Measurements from ENCODE around the gene VMP1. TPM values are rescaled to one million over a fixed set of nuclear protein-coding genes. Genes with fewer than 3 reads are reported as not detected.

Gene VMP1
- total RNA-seq, 2 donors from 2014 or later = 48.0 to 63.4 TPM

DNA sequence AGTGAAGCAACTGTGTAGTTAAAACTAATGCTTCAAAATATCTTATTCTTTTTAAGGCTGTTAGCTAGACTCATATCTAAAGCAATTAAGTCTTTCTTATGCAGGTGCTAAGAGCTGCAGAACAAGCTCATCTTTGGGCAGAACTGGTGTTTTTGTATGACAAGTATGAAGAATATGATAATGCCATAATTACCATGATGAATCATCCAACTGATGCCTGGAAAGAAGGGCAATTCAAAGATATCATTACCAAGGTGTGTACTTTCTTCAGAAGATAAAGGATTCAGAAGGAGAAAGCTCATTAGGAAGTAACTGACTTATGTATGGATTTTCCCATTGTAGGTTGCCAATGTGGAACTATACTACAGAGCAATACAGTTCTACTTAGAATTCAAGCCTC lies 24.2 kb upstream of the VMP1 start:
- no peak for TF ChIP-seq CTCF (IDR thresholded peaks at IDR 0.05)
- H3K36me3 ChIP-seq = peaks cover 100% of the 10 kb centered on the region
- no peak for DNase-seq (ENCODE audit: low spot score)
- H3K4me1 ChIP-seq = no peaks in the 10 kb centered on the region
- H3K9me3 ChIP-seq = no peaks in the 10 kb centered on the region
- H3K27ac ChIP-seq = no peak overlapping the region
- no peak overlapping the region for H3K4me3 ChIP-seq
- no peaks in the 10 kb centered on the region for H3K27me3 ChIP-seq

DNA sequence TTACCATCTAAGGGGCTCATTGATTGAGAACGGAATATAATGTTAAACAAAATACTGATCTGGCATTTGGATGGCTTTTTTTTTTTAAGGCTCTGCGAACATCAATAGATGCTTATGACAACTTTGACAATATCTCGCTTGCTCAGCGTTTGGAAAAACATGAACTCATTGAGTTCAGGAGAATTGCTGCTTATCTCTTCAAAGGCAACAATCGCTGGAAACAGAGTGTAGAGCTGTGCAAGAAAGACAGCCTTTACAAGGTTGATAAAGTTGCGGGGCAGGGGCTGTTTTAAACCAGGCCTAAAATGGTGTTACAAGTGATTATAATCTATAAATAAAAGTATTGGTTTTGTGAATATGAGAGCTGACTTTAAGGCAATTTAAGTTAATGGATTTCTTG lies 22.5 kb upstream of the VMP1 start:
- no peak for TF ChIP-seq CTCF (IDR thresholded peaks at IDR 0.05)
- Histone ChIP-seq H3K4me3 (no peak overlapping the region), H3K4me1 (no peaks in the 10 kb centered on the region), H3K27me3 (no peaks in the 10 kb centered on the region), H3K9me3 (no peaks in the 10 kb centered on the region), H3K27ac (no peak overlapping the region), H3K36me3 (peaks cover 98% of the 10 kb centered on the region)
- no peak for DNase-seq (ENCODE audit: low spot score)

DNA sequence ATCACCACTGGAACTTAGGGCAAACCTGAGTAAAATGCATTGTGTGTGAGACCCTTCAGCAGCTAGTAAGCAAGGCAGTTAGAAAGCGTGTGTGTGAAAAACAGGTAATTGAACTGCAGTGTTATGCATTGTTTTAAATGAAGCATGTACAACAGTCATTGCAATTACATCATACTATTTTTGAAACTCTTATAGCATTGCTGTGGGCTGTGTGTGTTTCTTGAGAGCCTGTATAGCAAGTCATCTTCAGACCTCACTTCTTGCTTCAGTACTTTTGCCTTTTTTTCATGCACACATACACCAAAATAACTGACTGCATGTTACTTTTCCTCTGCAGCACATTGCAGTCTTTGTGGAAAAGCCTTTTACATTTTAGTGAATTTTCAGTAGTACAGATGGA lies 19.4 kb upstream of the VMP1 start:
- no peak overlapping the region for H3K27ac ChIP-seq

GRCh38 chr17:59688496-59688895 lies 19.0 kb upstream of the VMP1 start:
- H3K27me3 ChIP-seq = no peaks in the 10 kb centered on the region
- H3K27ac ChIP-seq = no peak overlapping the region
- no peaks in the 10 kb centered on the region for H3K4me1 ChIP-seq
- H3K4me3 ChIP-seq = no peak overlapping the region
- TF ChIP-seq CTCF (IDR thresholded peaks at IDR 0.05) = no peak
- no peaks in the 10 kb centered on the region for H3K9me3 ChIP-seq
- peaks cover 98% of the 10 kb centered on the region for H3K36me3 ChIP-seq
- no peak for DNase-seq (ENCODE audit: low spot score)

More for the DNA sequence above, 19.4 kb upstream of the VMP1 start:
- H3K36me3 ChIP-seq = peaks cover 98% of the 10 kb centered on the region
- H3K4me3 ChIP-seq = no peak overlapping the region
- TF ChIP-seq CTCF (IDR thresholded peaks at IDR 0.05) = no peak
- no peaks in the 10 kb centered on the region for H3K27me3 ChIP-seq
- DNase-seq (ENCODE audit: low spot score) = no peak
- no peaks in the 10 kb centered on the region for H3K4me1 ChIP-seq
- H3K9me3 ChIP-seq = no peaks in the 10 kb centered on the region

DNA sequence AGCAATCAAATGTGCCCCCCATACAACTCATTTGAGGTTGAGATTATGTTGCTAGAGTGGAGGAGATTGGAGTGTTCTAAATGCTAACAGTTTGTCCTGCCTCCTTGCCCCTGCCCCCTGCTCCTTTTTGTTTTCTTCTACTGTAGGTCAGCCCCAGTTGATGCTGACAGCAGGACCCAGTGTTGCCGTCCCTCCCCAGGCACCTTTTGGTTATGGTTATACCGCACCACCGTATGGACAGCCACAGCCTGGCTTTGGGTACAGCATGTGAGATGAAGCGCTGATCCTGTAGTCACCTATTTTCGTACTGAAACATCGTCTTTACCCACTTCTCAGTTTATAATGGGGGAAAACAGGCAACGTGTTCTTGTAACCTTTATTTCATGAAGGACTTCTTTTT lies 13.9 kb upstream of the VMP1 start:
- Histone ChIP-seq H3K9me3 (no peaks in the 10 kb centered on the region), H3K4me3 (no peak overlapping the region), H3K27ac (no peak overlapping the region), H3K27me3 (no peaks in the 10 kb centered on the region), H3K36me3 (peaks cover 95% of the 10 kb centered on the region), H3K4me1 (no peaks in the 10 kb centered on the region)
- no peak for DNase-seq (ENCODE audit: low spot score)
- TF ChIP-seq CTCF (IDR thresholded peaks at IDR 0.05) = no peak

DNA sequence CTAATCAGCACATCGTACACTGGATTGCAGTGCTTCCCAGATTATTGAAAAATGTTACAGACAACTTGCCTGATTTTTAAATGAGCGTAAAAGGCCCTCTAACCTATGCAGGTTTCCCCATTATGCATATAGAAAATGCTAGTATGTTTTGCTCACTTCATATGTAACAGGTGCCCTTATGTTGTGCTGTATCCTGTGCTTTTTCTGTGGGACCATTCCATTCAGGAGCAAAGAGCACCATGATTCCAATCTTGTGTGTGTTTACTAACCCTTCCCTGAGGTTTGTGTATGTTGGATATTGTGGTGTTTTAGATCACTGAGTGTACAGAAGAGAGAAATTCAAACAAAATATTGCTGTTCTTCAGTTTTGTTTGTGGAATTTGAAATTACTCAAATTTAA lies 13.1 kb upstream of the VMP1 start:
- H3K27me3 ChIP-seq = no peaks in the 10 kb centered on the region
- no peak overlapping the region for H3K4me3 ChIP-seq
- H3K9me3 ChIP-seq = no peaks in the 10 kb centered on the region
- no peaks in the 10 kb centered on the region for H3K4me1 ChIP-seq
- no peak for DNase-seq (ENCODE audit: low spot score)
- H3K27ac ChIP-seq = no peak overlapping the region
- TF ChIP-seq CTCF (IDR thresholded peaks at IDR 0.05) = no peak
- peaks cover 97% of the 10 kb centered on the region for H3K36me3 ChIP-seq
